Measurements from ENCODE around the gene CCDC171. TPM values are rescaled to one million over a fixed set of nuclear protein-coding genes. Genes with fewer than 3 reads are reported as not detected.

CCDC171 gene
- polyA plus RNA-seq, 3 donors = 0.08 to 0.17 (median 0.10) TPM

- TF ChIP-seq, protein P1, sequence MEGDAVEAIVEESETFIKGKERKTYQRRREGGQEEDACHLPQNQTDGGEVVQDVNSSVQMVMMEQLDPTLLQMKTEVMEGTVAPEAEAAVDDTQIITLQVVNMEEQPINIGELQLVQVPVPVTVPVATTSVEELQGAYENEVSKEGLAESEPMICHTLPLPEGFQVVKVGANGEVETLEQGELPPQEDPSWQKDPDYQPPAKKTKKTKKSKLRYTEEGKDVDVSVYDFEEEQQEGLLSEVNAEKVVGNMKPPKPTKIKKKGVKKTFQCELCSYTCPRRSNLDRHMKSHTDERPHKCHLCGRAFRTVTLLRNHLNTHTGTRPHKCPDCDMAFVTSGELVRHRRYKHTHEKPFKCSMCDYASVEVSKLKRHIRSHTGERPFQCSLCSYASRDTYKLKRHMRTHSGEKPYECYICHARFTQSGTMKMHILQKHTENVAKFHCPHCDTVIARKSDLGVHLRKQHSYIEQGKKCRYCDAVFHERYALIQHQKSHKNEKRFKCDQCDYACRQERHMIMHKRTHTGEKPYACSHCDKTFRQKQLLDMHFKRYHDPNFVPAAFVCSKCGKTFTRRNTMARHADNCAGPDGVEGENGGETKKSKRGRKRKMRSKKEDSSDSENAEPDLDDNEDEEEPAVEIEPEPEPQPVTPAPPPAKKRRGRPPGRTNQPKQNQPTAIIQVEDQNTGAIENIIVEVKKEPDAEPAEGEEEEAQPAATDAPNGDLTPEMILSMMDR (IDR thresholded peaks at IDR 0.05) = peak; percentile 62
- Histone ChIP-seq H3K9me3 (replicated peaks in 1 of 2; ENCODE audit: control insufficient read depth in 1 of 2, insufficient read depth in 1 of 2, low read length in 2 of 2) (peaks cover 0 to 10% of the 10 kb centered on the region in 2 donors), H3K4me3 (replicated peaks in 1 of 3; ENCODE audit: low read depth in 2 of 3, low read length in 3 of 3) (no peak overlapping the region), H4K20me1 (ENCODE audit: insufficient read depth, low read length) (no peaks in the 10 kb centered on the region), H3K27me3 (ENCODE audit: control insufficient read depth in 2 of 2, insufficient read depth in 2 of 2, low read length in 2 of 2) (no peaks in the 10 kb centered on the region), H3K4me1 (ENCODE audit: control insufficient read depth in 1 of 2, insufficient read depth in 2 of 2, low read length in 2 of 2) (no peaks in the 10 kb centered on the region), H3K79me2 (ENCODE audit: insufficient read depth, low read length) (no peaks in the 10 kb centered on the region), H3K27ac (ENCODE audit: low read depth in 1 of 2, low read length in 2 of 2) (no peak overlapping the region), H3K9ac (ENCODE audit: insufficient read depth, low read length, poor library complexity, severe bottlenecking) (no peak overlapping the region), H3K4me2 (replicated peaks; ENCODE audit: extremely low read depth, low read length, poor library complexity, severe bottlenecking) (no peak overlapping the region), H3K36me3 (replicated peaks in 1 of 2; ENCODE audit: control insufficient read depth in 1 of 2, insufficient read depth in 2 of 2, low read length in 2 of 2) (no peaks in the 10 kb centered on the region), H2AFZ (ENCODE audit: insufficient read depth, low read depth, low read length, poor library complexity, severe bottlenecking) (no peak overlapping the region)
- intact Hi-C loops (cut with micrococcal nuclease) = no loop called here
- H3K27ac Mint-ChIP-seq = no peak overlapping the region
- no peak overlapping the region for H3K4me3 Mint-ChIP-seq
- no peak for DNase-seq
- WGBS (ENCODE audit: insufficient coverage) = no CpG with 5 or more reads among the region's 2 CpGs
- no peaks in the 10 kb centered on the region for H3K4me1 Mint-ChIP-seq
- H3K27me3 Mint-ChIP-seq (ENCODE audit: low read depth in 3 of 3) = no peaks in the 10 kb centered on the region
- peaks cover 0 to 5% of the 10 kb centered on the region in 2 donors for H3K36me3 Mint-ChIP-seq
- H3K9me3 Mint-ChIP-seq = peaks cover 2 to 15% (median 9%) of the 10 kb centered on the region in 7 donors
Measured at GRCh38 chr9:15642369-15642962, 89.6 kb downstream of the CCDC171 start.

GRCh38 chr9:15670246-15670645 is 117.4 kb downstream of the CCDC171 start:
- Histone ChIP-seq H3K27ac (ENCODE audit: low read depth in 1 of 2, low read length in 2 of 2) (no peak overlapping the region), H3K36me3 (replicated peaks in 1 of 2; ENCODE audit: control insufficient read depth in 1 of 2, insufficient read depth in 2 of 2, low read length in 2 of 2) (no peaks in the 10 kb centered on the region), H3K27me3 (ENCODE audit: control insufficient read depth in 2 of 2, insufficient read depth in 2 of 2, low read length in 2 of 2) (no peaks in the 10 kb centered on the region), H3K79me2 (ENCODE audit: insufficient read depth, low read length) (no peaks in the 10 kb centered on the region), H3K4me3 (replicated peaks in 1 of 3; ENCODE audit: low read depth in 2 of 3, low read length in 3 of 3) (no peak overlapping the region), H3K4me2 (replicated peaks; ENCODE audit: extremely low read depth, low read length, poor library complexity, severe bottlenecking) (no peak overlapping the region), H2AFZ (ENCODE audit: insufficient read depth, low read depth, low read length, poor library complexity, severe bottlenecking) (no peak overlapping the region), H3K4me1 (ENCODE audit: control insufficient read depth in 1 of 2, insufficient read depth in 2 of 2, low read length in 2 of 2) (no peaks in the 10 kb centered on the region), H3K9ac (ENCODE audit: insufficient read depth, low read length, poor library complexity, severe bottlenecking) (no peak overlapping the region), H4K20me1 (ENCODE audit: insufficient read depth, low read length) (no peaks in the 10 kb centered on the region), H3K9me3 (replicated peaks in 1 of 2; ENCODE audit: control insufficient read depth in 1 of 2, insufficient read depth in 1 of 2, low read length in 2 of 2) (no peaks in the 10 kb centered on the region)
- H3K4me3 Mint-ChIP-seq = no peak overlapping the region
- H3K4me1 Mint-ChIP-seq = no peaks in the 10 kb centered on the region
- intact Hi-C loops (cut with micrococcal nuclease) = no loop called here
- H3K27me3 Mint-ChIP-seq (ENCODE audit: low read depth in 3 of 3) = no peaks in the 10 kb centered on the region
- TF ChIP-seq, protein P1 (IDR thresholded peaks at IDR 0.05) = no peak
- peaks cover 0 to 14% (median 9%) of the 10 kb centered on the region in 7 donors for H3K9me3 Mint-ChIP-seq
- H3K36me3 Mint-ChIP-seq = no peaks in the 10 kb centered on the region
- DNase-seq = no peak
- H3K27ac Mint-ChIP-seq = no peak overlapping the region

Measured in CD14-positive monocyte (primary cell).